Loucy (cell line): Measurements from ENCODE around the gene DLGAP1.

ENCODE experiments used
- H2AFZ ChIP-seq: fragments of 200-600 bp; sonication (generic); 2 replicates; pipeline ENCODE4 v1.6.0; 2016; ENCODE audit warnings: antibody characterized with exemption, mild to moderate bottlenecking, low read length, moderate library complexity
- H3F3A ChIP-seq: fragments of 200-600 bp; 2 replicates; pipeline ENCODE4 v1.6.0; 2016; ENCODE audit warnings: antibody characterized with exemption, low read depth, mild to moderate bottlenecking
- H3K27me3 ChIP-seq: fragments of 200-600 bp; sonication (generic); 2 replicates; pipeline ENCODE4 v1.6.1; 2014; ENCODE audit warnings: low read length, mild to moderate bottlenecking; ENCODE audit not compliant: insufficient read depth, poor library complexity, severe bottlenecking
- H3K36me3 ChIP-seq: fragments of 200-600 bp; sonication (generic); 2 replicates; pipeline ENCODE4 v1.6.1; 2016; ENCODE audit warnings: low read length; ENCODE audit not compliant: insufficient read depth
- H3K4me1 ChIP-seq: fragments of 200-600 bp; sonication (generic); 2 replicates; pipeline ENCODE4 v1.5.1; 2014; ENCODE audit warnings: low read length, mild to moderate bottlenecking; ENCODE audit not compliant: insufficient read depth, poor library complexity, severe bottlenecking
- H3K4me2 ChIP-seq: fragments of 200-600 bp; sonication (generic); 2 replicates; pipeline ENCODE4 v1.6.0; 2014; ENCODE audit warnings: antibody characterized with exemption, low read length, low read depth, mild to moderate bottlenecking; ENCODE audit not compliant: poor library complexity, severe bottlenecking
- H3K4me3 ChIP-seq: fragments of 200-600 bp; sonication (generic); 2 replicates; pipeline ENCODE4 v1.5.1; 2014; ENCODE audit warnings: low read length, mild to moderate bottlenecking, mixed read lengths; ENCODE audit not compliant: poor library complexity, severe bottlenecking
- H3K79me2 ChIP-seq: fragments of 200-600 bp; sonication (generic); 2 replicates; pipeline ENCODE4 v1.6.1; 2014; ENCODE audit warnings: low read length; ENCODE audit not compliant: insufficient read depth
- H3K9ac ChIP-seq: fragments of 200-600 bp; sonication (generic); 2 replicates; pipeline ENCODE4 v1.6.0; 2014; ENCODE audit warnings: mild to moderate bottlenecking, low read depth, low read length, moderate library complexity; ENCODE audit not compliant: poor library complexity, severe bottlenecking
- H3K9me2 ChIP-seq: fragments of 200-600 bp; sonication (generic); replicated peaks from 2 replicates; pipeline ENCODE4 v1.6.1; 2016; ENCODE audit warnings: low read depth, low read length, mixed read lengths
- H3K9me3 ChIP-seq: fragments of 200-600 bp; sonication (generic); 2 replicates; pipeline ENCODE4 v1.6.1; 2014; ENCODE audit warnings: mild to moderate bottlenecking, antibody characterized with exemption, low read length, low read depth; ENCODE audit not compliant: insufficient read depth
- H4K20me1 ChIP-seq: fragments of 200-600 bp; sonication (generic); 2 replicates; pipeline ENCODE4 v1.6.0; 2014; ENCODE audit warnings: antibody characterized with exemption, low read length, mild to moderate bottlenecking; ENCODE audit not compliant: insufficient read depth, poor library complexity, severe bottlenecking
- EZH2phosphoT487 ChIP-seq: fragments of 200-600 bp; IDR thresholded peaks from 2 replicates; pipeline ENCODE4 v1.6.1; 2018; ENCODE audit warnings: antibody characterized with exemption, mild to moderate bottlenecking, moderate library complexity, borderline replicate concordance
- TF ChIP-seq, protein P1 (sequence below): fragments of 200-600 bp; sonication (generic); conservative IDR thresholded peaks from 2 replicates; pipeline ENCODE4 v1.5.1; 2014; ENCODE audit warnings: mild to moderate bottlenecking, antibody characterized with exemption, low read length

Gene DLGAP1

DNA sequence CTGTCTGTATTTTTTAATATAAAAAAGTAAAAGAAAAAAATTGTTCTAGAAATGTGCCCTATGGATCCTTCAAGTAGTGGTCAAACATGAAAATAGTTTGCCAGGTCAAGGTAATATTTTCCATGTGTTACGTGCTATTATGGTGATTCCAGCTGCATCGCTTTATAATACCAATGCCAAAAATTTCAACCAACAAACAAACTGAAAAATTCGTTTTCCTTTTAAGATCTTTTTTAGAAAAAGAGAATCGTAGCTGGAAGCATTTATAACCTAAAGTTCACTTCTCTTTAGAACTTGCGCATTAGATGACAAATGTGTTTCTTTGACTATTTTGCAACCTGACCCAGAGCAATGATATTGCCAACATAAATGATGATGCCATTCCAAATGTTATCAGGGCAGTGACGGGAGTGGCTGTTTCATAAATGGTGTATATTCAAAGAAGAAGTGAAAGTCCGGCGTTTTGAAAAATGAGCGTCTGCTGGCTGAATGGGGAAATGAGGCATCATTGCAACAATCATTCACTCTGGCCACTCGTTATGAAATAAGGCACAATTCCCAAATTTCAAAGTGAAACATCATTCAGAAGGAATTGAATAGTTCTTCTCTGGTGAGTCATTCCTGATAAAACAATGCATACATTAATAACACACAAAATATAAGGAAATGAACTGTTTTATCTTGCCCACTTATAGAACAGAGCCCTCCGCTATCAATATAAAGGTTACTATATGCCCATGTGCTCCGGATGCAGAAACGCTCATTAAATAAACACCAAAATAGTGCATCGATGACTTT lies 707.7 kb downstream of the DLGAP1 start:
- TF ChIP-seq, protein P1, sequence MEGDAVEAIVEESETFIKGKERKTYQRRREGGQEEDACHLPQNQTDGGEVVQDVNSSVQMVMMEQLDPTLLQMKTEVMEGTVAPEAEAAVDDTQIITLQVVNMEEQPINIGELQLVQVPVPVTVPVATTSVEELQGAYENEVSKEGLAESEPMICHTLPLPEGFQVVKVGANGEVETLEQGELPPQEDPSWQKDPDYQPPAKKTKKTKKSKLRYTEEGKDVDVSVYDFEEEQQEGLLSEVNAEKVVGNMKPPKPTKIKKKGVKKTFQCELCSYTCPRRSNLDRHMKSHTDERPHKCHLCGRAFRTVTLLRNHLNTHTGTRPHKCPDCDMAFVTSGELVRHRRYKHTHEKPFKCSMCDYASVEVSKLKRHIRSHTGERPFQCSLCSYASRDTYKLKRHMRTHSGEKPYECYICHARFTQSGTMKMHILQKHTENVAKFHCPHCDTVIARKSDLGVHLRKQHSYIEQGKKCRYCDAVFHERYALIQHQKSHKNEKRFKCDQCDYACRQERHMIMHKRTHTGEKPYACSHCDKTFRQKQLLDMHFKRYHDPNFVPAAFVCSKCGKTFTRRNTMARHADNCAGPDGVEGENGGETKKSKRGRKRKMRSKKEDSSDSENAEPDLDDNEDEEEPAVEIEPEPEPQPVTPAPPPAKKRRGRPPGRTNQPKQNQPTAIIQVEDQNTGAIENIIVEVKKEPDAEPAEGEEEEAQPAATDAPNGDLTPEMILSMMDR: no peak
- TF ChIP-seq EZH2phosphoT487: no peak
- H2AFZ ChIP-seq: no peak overlapping the region

GRCh38 chr18:3742541-3742940 lies 712.6 kb downstream of the DLGAP1 start:
- Histone ChIP-seq H3F3A (no peaks in the 10 kb centered on the region), H3K79me2 (no peaks in the 10 kb centered on the region), H3K9ac (no peak overlapping the region), H2AFZ (no peak overlapping the region), H3K27me3 (no peaks in the 10 kb centered on the region), H3K4me1 (no peaks in the 10 kb centered on the region), H4K20me1 (no peaks in the 10 kb centered on the region), H3K4me2 (no peak overlapping the region), H3K9me2 (no peaks in the 10 kb centered on the region), H3K4me3 (no peak overlapping the region), H3K9me3 (no peaks in the 10 kb centered on the region), H3K36me3 (no peaks in the 10 kb centered on the region)
- TF ChIP-seq EZH2phosphoT487: no peak
- TF ChIP-seq, protein P1: no peak

More for the DNA sequence above, 707.7 kb downstream of the DLGAP1 start:
- no peaks in the 10 kb centered on the region for H3K9me2 ChIP-seq
- H3K9me3 ChIP-seq: no peaks in the 10 kb centered on the region
- H3K9ac ChIP-seq: no peak overlapping the region
- no peaks in the 10 kb centered on the region for H4K20me1 ChIP-seq
- no peak overlapping the region for H3K4me3 ChIP-seq
- H3K79me2 ChIP-seq: no peaks in the 10 kb centered on the region
- H3F3A ChIP-seq: no peaks in the 10 kb centered on the region
- H3K4me1 ChIP-seq: no peaks in the 10 kb centered on the region
- no peaks in the 10 kb centered on the region for H3K36me3 ChIP-seq
- H3K4me2 ChIP-seq: no peak overlapping the region
- H3K27me3 ChIP-seq: no peaks in the 10 kb centered on the region

DNA sequence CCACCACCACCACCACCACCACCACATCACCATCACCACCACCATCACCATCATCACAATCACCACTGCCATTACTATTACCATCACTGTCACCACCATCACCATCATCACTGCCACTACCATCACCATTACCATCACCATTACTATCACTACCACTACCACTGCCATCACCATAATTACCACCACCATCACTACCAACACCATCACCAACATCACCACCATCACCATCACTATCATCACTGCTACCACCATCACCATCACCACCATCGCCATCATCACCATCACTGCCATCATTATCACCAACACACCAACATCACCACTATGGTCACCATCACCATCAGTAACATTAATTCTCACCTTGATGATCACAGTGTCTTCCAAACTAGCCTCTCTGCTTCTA lies 713.8 kb downstream of the DLGAP1 start:
- no peak for TF ChIP-seq EZH2phosphoT487
- TF ChIP-seq, protein P1: no peak
- H3F3A ChIP-seq: no peaks in the 10 kb centered on the region
- H4K20me1 ChIP-seq: no peaks in the 10 kb centered on the region
- no peak overlapping the region for H3K4me3 ChIP-seq
- no peaks in the 10 kb centered on the region for H3K27me3 ChIP-seq
- H3K9me2 ChIP-seq: no peaks in the 10 kb centered on the region
- no peaks in the 10 kb centered on the region for H3K4me1 ChIP-seq
- no peaks in the 10 kb centered on the region for H3K79me2 ChIP-seq
- H3K9me3 ChIP-seq: no peaks in the 10 kb centered on the region
- H2AFZ ChIP-seq: no peak overlapping the region
- H3K4me2 ChIP-seq: no peak overlapping the region
- no peak overlapping the region for H3K9ac ChIP-seq
- no peaks in the 10 kb centered on the region for H3K36me3 ChIP-seq
